AG09309 (cell line): ENCODE data around the gene CDK14.

Source experiments
- DNase-seq: peaks from one replicate; pipeline ENCODE4 v3.0.0-alpha.2; 2010; ENCODE audit warnings: low read depth
- H3K4me3 ChIP-seq: 2 replicates; pipeline ENCODE4 v1.5.1; 2011; ENCODE audit warnings: mild to moderate bottlenecking, low read depth, low read length, moderate library complexity; ENCODE audit not compliant: control insufficient read depth
- TF ChIP-seq, protein P1 (sequence below): IDR thresholded peaks from 2 replicates; pipeline ENCODE4 v1.5.1; 2011; ENCODE audit warnings: mild to moderate bottlenecking, low read depth, low read length, inconsistent platforms; ENCODE audit not compliant: insufficient read depth, control insufficient read depth; ENCODE audit errors: missing control alignments

CDK14 gene

DNA sequence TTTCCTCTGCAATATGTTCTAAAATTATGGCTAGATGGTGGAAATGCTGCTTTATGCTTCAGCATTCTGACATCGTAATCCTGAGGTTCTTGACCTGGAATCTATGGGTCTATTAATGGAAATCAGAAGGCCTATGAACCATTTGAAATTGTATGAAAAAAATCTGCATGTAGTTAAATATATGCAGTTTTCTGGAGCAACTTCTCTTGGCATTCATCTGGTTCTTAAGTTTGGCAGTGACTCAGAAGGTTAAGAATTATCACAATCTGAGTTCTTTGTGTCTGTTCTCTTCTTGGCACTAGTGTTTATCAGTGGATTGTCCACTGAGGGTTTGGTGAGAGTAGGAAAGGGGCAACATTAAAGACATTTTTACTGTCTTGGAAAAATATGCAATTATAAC lies 597.0 kb downstream of the CDK14 start:
- no peak overlapping the region for H3K4me3 ChIP-seq
- DNase-seq, result no peak
- TF ChIP-seq, protein P1, sequence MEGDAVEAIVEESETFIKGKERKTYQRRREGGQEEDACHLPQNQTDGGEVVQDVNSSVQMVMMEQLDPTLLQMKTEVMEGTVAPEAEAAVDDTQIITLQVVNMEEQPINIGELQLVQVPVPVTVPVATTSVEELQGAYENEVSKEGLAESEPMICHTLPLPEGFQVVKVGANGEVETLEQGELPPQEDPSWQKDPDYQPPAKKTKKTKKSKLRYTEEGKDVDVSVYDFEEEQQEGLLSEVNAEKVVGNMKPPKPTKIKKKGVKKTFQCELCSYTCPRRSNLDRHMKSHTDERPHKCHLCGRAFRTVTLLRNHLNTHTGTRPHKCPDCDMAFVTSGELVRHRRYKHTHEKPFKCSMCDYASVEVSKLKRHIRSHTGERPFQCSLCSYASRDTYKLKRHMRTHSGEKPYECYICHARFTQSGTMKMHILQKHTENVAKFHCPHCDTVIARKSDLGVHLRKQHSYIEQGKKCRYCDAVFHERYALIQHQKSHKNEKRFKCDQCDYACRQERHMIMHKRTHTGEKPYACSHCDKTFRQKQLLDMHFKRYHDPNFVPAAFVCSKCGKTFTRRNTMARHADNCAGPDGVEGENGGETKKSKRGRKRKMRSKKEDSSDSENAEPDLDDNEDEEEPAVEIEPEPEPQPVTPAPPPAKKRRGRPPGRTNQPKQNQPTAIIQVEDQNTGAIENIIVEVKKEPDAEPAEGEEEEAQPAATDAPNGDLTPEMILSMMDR, result no peak

DNA sequence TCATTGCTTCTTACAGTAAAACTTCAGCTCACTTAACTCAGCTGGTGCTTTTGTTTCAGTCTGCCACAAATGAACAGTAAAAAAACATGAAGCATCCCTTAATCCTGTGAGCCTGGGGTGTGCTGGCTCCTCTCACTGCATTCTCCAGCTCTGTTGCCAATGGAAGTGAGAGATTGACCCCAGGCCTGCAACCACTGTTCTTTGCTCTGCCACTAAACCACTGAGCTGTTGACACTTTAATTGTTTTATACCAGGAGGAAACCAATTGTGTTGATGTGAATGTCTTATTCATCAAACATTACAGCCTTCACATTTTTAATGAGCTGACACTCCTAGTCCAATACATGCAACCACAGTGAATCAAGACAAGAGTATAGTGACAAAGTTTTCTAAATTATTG lies 598.7 kb downstream of the CDK14 start:
- H3K4me3 ChIP-seq, result no peak overlapping the region
- peak; percentile 34 for DNase-seq
- TF ChIP-seq, protein P1, result no peak

DNA sequence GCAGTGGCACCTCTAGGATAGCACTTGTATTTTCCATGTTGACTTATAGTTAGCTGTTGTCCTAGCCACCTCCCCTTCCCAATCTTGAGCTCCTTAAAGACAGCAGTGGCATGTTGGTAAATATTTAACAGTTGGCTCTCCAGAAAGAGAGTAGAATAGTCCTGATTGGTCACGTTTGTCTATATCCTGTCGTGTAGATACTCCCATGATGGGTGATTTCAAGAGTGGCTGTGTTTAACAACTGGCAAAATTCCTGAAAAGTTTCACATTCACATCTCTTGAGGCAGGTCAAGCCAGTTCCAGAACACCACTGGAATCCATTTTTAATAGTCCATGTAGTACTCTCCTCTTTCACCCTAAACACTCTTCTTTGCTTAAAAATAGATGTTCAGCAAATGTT lies 599.9 kb downstream of the CDK14 start:
- H3K4me3 ChIP-seq, result no peak overlapping the region
- TF ChIP-seq, protein P1, result no peak
- no peak for DNase-seq

DNA sequence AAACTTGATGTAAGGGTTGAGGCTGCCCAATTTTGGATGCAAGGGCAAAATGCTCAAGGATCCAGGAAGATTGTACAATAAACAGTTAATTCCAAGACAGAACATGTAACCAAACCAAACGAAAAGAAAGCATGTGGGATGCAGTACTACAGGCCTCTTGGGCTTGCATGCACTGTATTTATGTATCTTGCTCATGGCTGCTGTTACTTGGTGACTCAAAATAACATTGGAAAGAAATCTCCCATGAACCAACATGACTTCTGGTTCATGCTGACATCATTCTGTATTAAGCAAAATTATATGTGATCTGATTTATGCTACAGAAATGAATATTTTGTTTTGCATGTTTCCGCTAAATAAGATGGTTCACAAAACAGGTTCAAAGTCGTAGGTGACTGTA lies 602.2 kb downstream of the CDK14 start:
- no peak for DNase-seq
- TF ChIP-seq, protein P1, result no peak

DNA sequence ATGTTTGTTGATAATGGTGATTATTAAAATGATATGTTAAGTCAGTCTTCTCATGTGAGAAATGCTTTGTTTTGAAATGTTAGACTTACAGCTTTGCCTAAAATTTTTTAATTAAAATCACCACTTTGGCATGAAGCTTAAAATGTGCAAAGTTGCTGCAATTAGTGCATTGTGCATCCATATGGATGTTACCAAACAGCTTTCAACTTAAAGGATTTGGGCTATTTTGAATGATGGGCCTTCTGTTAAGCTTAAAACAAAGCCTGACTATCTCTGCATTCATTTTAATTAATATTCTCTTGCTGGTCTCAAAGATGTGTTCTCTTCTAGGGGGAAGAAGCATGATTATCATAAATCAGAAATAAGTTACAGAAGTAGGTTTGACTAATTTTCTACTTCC lies 603.5 kb downstream of the CDK14 start:
- no peak for DNase-seq
- no peak overlapping the region for H3K4me3 ChIP-seq
- TF ChIP-seq, protein P1, result no peak

More for the DNA sequence above, 602.2 kb downstream of the CDK14 start:
- no peak overlapping the region for H3K4me3 ChIP-seq

DNA sequence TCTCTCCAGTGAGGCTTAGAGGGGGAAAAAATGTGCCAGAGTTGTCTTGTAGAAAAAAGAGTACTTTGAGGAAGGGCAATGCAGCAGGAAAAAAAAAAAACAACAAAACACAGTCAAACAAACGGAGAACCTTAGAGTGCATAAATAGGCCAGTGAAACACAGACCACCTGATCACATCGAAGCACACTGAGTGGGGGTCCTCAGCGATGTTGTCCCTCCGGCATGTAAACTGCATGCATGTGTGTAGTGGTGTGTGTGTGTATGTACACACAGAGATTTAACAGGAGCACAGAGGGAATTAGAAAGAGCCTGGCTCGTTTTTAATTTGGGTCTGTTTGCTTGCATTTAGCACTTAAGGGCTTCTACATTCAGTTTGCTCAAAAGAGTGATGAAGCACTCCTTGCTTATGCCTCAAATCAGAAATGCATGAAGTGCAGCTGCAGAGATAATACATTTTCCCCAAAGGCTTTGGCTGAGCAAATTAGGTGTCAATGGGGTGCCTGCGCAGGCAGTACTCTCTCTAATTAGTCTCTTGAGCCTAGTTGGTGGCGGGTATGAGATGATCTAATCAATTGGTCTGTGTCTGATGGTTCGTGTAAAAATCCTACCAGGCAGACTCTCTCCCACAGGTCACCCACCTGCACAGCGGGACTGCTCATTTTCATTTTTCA lies 605.5 kb downstream of the CDK14 start:
- TF ChIP-seq, protein P1, result no peak
- DNase-seq, result no peak
- H3K4me3 ChIP-seq, result no peak overlapping the region
